HG03571 (cell line): ENCODE results near the gene FGD5.

Source experiments
- ATAC-seq: cut with Tn5 transposase; IDR thresholded peaks from one replicate; pipeline ENCODE4 v1.9.1; 2021; ENCODE audit not compliant: unreplicated experiment

The FGD5 gene

GRCh38 chr3:14847613-14848541 lies 29.1 kb downstream of the FGD5 start:
- no peak for ATAC-seq

- ATAC-seq: no peak
Measured at GRCh38 chr3:14848906-14849305, 30.1 kb downstream of the FGD5 start.

GRCh38 chr3:14849638-14850230 lies 31.0 kb downstream of the FGD5 start:
- ATAC-seq: no peak

GRCh38 chr3:14852058-14852594 lies 33.4 kb downstream of the FGD5 start:
- ATAC-seq: no peak

GRCh38 chr3:14852717-14853116 lies 34.0 kb downstream of the FGD5 start:
- ATAC-seq: no peak

- ATAC-seq: no peak
Measured at GRCh38 chr3:14853271-14853951, 34.6 kb downstream of the FGD5 start.

- no peak for ATAC-seq
Measured at GRCh38 chr3:14857506-14857905, 38.7 kb downstream of the FGD5 start.

GRCh38 chr3:14858105-14858504 lies 39.3 kb downstream of the FGD5 start:
- ATAC-seq: no peak

- no peak for ATAC-seq
Measured at GRCh38 chr3:14859880-14860279, 41.1 kb downstream of the FGD5 start.

- no peak for ATAC-seq
Measured at GRCh38 chr3:14861031-14861430, 42.3 kb downstream of the FGD5 start.

GRCh38 chr3:14861446-14862302 lies 42.9 kb downstream of the FGD5 start:
- no peak for ATAC-seq

- ATAC-seq: no peak
Measured at GRCh38 chr3:14862303-14862660, 43.5 kb downstream of the FGD5 start.

GRCh38 chr3:14862661-14863230 lies 44.0 kb downstream of the FGD5 start:
- ATAC-seq: no peak

- ATAC-seq: no peak
Measured at GRCh38 chr3:14863333-14864100, 44.8 kb downstream of the FGD5 start.

- ATAC-seq: no peak
Measured at GRCh38 chr3:14864131-14864530, 45.4 kb downstream of the FGD5 start.

- no peak for ATAC-seq
Measured at GRCh38 chr3:14866627-14867026, 47.9 kb downstream of the FGD5 start.

GRCh38 chr3:14867936-14868570 lies 49.3 kb downstream of the FGD5 start:
- ATAC-seq: no peak

GRCh38 chr3:14869917-14870782 lies 51.4 kb downstream of the FGD5 start:
- ATAC-seq: no peak
